H1 (cell line): ENCODE measurements around the gene SLK. TPM values are rescaled to one million over a fixed set of nuclear protein-coding genes. Genes with fewer than 3 reads are reported as not detected.

Source experiments
- CTCF ChIA-PET: fragments of 300-600 bp; sonication (Branson Sonifier 250); formaldehyde crosslinking; loops from one replicate; lab custom pipeline; 2021; ENCODE audit not compliant: partially characterized antibody; lab: Charles Lee
- POLR2A ChIA-PET: fragments of 300-600 bp; sonication (Branson Sonifier 250); formaldehyde crosslinking; loops from one replicate; lab custom pipeline; 2021; ENCODE audit warnings: inconsistent platforms; ENCODE audit not compliant: partially characterized antibody; lab: Charles Lee
- DNase-seq, 2 experiments: peaks; one replicate each; pipeline versions ENCODE4 v3.0.0 to v3.0.0-alpha.2; 2010 to 2022; ENCODE audit warnings: low spot score in 2 of 2, low read depth in 1 of 2, mixed read lengths in 1 of 2
- FAIRE-seq: peaks from 2 replicates; lab custom pipeline; 2011; peaks lifted over from hg19 to GRCh38; lab: Jason Lieb, UNC
- H2AFZ ChIP-seq: 2 replicates; pipeline ENCODE4 v1.8.1; 2012; ENCODE audit warnings: low read length, inconsistent platforms
- H2AK5ac ChIP-seq: 2 replicates; pipeline ENCODE4 v1.6.1; 2013; ENCODE audit warnings: low read depth, low read length
- H2BK120ac ChIP-seq: replicated peaks from 2 replicates; pipeline ENCODE3; 2013; ENCODE audit warnings: low read depth, low read length, inconsistent platforms
- H2BK12ac ChIP-seq: 2 replicates; pipeline ENCODE4 v1.6.1; 2013; ENCODE audit warnings: low read depth, low read length
- H2BK15ac ChIP-seq: 2 replicates; pipeline ENCODE4 v1.6.1; 2013; ENCODE audit warnings: low read length
- H2BK20ac ChIP-seq: 2 replicates; pipeline ENCODE4 v1.6.1; 2013; ENCODE audit warnings: low read length
- H2BK5ac ChIP-seq: 2 replicates; pipeline ENCODE4 v1.6.1; 2013; ENCODE audit warnings: low read depth, low read length
- H3K14ac ChIP-seq: 2 replicates; pipeline ENCODE4 v1.6.1; 2013; ENCODE audit warnings: inconsistent platforms; ENCODE audit not compliant: insufficient read length
- H3K18ac ChIP-seq: 2 replicates; pipeline ENCODE4 v1.6.1; 2013; ENCODE audit warnings: low read length; ENCODE audit errors: extremely low read depth
- H3K23ac ChIP-seq: 2 replicates; pipeline ENCODE4 v1.6.1; 2013; ENCODE audit warnings: inconsistent platforms; ENCODE audit not compliant: insufficient read length
- H3K23me2 ChIP-seq: 2 replicates; pipeline ENCODE4 v1.6.1; 2013; ENCODE audit warnings: low read depth, low read length
- H3K27ac ChIP-seq: 2 replicates; pipeline ENCODE4 v1.6.1; 2011; ENCODE audit warnings: low read depth, low read length, inconsistent platforms
- H3K27me3 ChIP-seq, 4 experiments: replicated peaks in 1 of 4; 1 replicate in 1 of 4; 2 replicates in 3 of 4; pipeline versions ENCODE4 v1.6.1 to v1.8.1; 2011 to 2013; ENCODE audit warnings: low read length in 3 of 4, mild to moderate bottlenecking in 3 of 4, inconsistent platforms in 2 of 4, mixed read lengths in 2 of 4, moderate library complexity in 1 of 4; ENCODE audit not compliant: control insufficient read depth in 3 of 4, insufficient read depth in 3 of 4; ENCODE audit errors: extremely low read depth in 1 of 4
- H3K36me3 ChIP-seq, 4 experiments: 2 replicates each; pipeline versions ENCODE4 v1.6.1 to v1.8.1; 2011 to 2013; ENCODE audit warnings: mild to moderate bottlenecking in 4 of 4, low read length in 3 of 4, moderate library complexity in 2 of 4, control low read depth in 1 of 4, inconsistent platforms in 1 of 4; ENCODE audit not compliant: insufficient read depth in 4 of 4, control insufficient read depth in 2 of 4
- H3K4ac ChIP-seq: replicated peaks from 2 replicates; pipeline ENCODE3; 2013; ENCODE audit warnings: low read length, low read depth, mixed read lengths, inconsistent platforms; ENCODE audit not compliant: insufficient read length
- H3K4me1 ChIP-seq, 4 experiments: replicated peaks in 1 of 4; 1 replicate in 1 of 4; 2 replicates in 3 of 4; pipeline versions ENCODE4 v1.6.1 to v1.8.1; 2011 to 2013; ENCODE audit warnings: low read length in 3 of 4, inconsistent platforms in 2 of 4, mixed read lengths in 1 of 4; ENCODE audit not compliant: insufficient read depth in 4 of 4, control insufficient read depth in 3 of 4
- H3K4me2 ChIP-seq, 2 experiments: 2 replicates each; pipeline versions ENCODE4 v1.6.1 to v1.8.1; 2011 to 2013; ENCODE audit warnings: low read depth in 2 of 2, low read length in 2 of 2, control low read depth in 1 of 2, inconsistent platforms in 1 of 2, mild to moderate bottlenecking in 1 of 2; ENCODE audit not compliant: insufficient read depth in 1 of 2
- H3K4me3 ChIP-seq, 4 experiments: fragments of 200-600, 300-600 bp in 1 of 4; sonication (generic), shearing (Covaris generic), sonication (Bioruptor Twin) in 1 of 4; 2 replicates each; pipeline versions ENCODE4 v1.5.1 to v1.8.1; 2011 to 2016; ENCODE audit warnings: low read length in 4 of 4, low read depth in 3 of 4, control low read depth in 2 of 4, inconsistent platforms in 2 of 4, mild to moderate bottlenecking in 2 of 4, mixed read lengths in 1 of 4, moderate library complexity in 1 of 4; ENCODE audit not compliant: insufficient read depth in 2 of 4; ENCODE audit errors: extremely low read depth in 1 of 4
- H3K56ac ChIP-seq: replicated peaks from 2 replicates; pipeline ENCODE3; 2013; ENCODE audit warnings: low read depth, mild to moderate bottlenecking, mixed read lengths, low read length, inconsistent platforms; ENCODE audit not compliant: insufficient read length
- H3K79me1 ChIP-seq: 2 replicates; pipeline ENCODE4 v1.6.1; 2013; ENCODE audit warnings: low read depth, low read length, control low read depth
- H3K79me2 ChIP-seq, 2 experiments: 2 replicates each; pipeline versions ENCODE4 v1.6.1 to v1.8.1; 2012 to 2013; ENCODE audit warnings: low read length in 2 of 2, mild to moderate bottlenecking in 2 of 2, inconsistent platforms in 1 of 2; ENCODE audit not compliant: insufficient read depth in 2 of 2, control insufficient read depth in 1 of 2
- H3K9ac ChIP-seq, 4 experiments: replicated peaks in 1 of 4; 1 replicate in 1 of 4; 2 replicates in 3 of 4; pipeline versions ENCODE4 v1.6.1 to v1.8.1; 2011 to 2013; ENCODE audit warnings: low read depth in 3 of 4, low read length in 3 of 4, control low read depth in 2 of 4, mild to moderate bottlenecking in 2 of 4, moderate library complexity in 2 of 4, inconsistent platforms in 1 of 4; ENCODE audit errors: extremely low read depth in 1 of 4
- H3K9me3 ChIP-seq, 2 experiments: 2 replicates each; pipeline versions ENCODE4 v1.6.1 to v1.8.1; 2012 to 2013; ENCODE audit warnings: mild to moderate bottlenecking in 2 of 2, moderate library complexity in 2 of 2, control low read depth in 1 of 2, inconsistent platforms in 1 of 2, low read depth in 1 of 2, low read length in 1 of 2, mixed read lengths in 1 of 2; ENCODE audit not compliant: insufficient read depth in 2 of 2
- H4K20me1 ChIP-seq, 2 experiments: replicated peaks in 1 of 2; 2 replicates each; pipeline versions ENCODE3 to v1.8.1; 2011 to 2013; ENCODE audit warnings: inconsistent platforms in 2 of 2, low read length in 2 of 2, mild to moderate bottlenecking in 1 of 2; ENCODE audit not compliant: insufficient read depth in 2 of 2, control insufficient read depth in 1 of 2
- H4K5ac ChIP-seq: 2 replicates; pipeline ENCODE4 v1.6.1; 2013; ENCODE audit warnings: low read length, low read depth, mixed read lengths, inconsistent platforms; ENCODE audit not compliant: insufficient read length
- H4K8ac ChIP-seq: 2 replicates; pipeline ENCODE4 v1.8.0; 2013; ENCODE audit warnings: mild to moderate bottlenecking, moderate library complexity, low read length, inconsistent platforms; ENCODE audit not compliant: insufficient read depth; ENCODE audit errors: extremely low read depth
- H4K91ac ChIP-seq: replicated peaks from 2 replicates; pipeline ENCODE3; 2013; ENCODE audit warnings: low read length, mixed read lengths, inconsistent platforms; ENCODE audit not compliant: insufficient read length
- ATF2 ChIP-seq: IDR thresholded peaks from 2 replicates; pipeline ENCODE4 v1.6.1; 2012; ENCODE audit warnings: low read length, inconsistent platforms
- CBX5 ChIP-seq: fragments of 300-800, 300-1000 bp; sonication (generic); IDR thresholded peaks from 2 replicates; pipeline ENCODE4 v1.7.1; 2016; ENCODE audit warnings: antibody characterized with exemption, low read length, low read depth
- CEBPB ChIP-seq: IDR thresholded peaks from 2 replicates; pipeline ENCODE4 v1.6.1; 2012; ENCODE audit warnings: low read depth, low read length
- CHD1 ChIP-seq: IDR thresholded peaks from 2 replicates; pipeline ENCODE4 v1.6.1; 2012; ENCODE audit warnings: low read depth, low read length, improper control_type of control experiment
- CTBP2 ChIP-seq: IDR thresholded peaks from 2 replicates; pipeline ENCODE4 v1.7.0; 2011; ENCODE audit warnings: borderline replicate concordance, mild to moderate bottlenecking, moderate library complexity, mixed read lengths, low read length; ENCODE audit not compliant: insufficient read depth, insufficient read length
- E2F6 ChIP-seq: IDR thresholded peaks from 2 replicates; pipeline ENCODE4 v1.6.1; 2012; ENCODE audit warnings: inconsistent platforms
- JUN ChIP-seq: IDR thresholded peaks from 2 replicates; pipeline ENCODE4 v1.6.1; 2011; ENCODE audit warnings: low read depth, mild to moderate bottlenecking, improper control_type of control experiment, low read length
- PHF8 ChIP-seq: fragments of 200-600 bp; sonication (generic); conservative IDR thresholded peaks from 2 replicates; pipeline ENCODE4 v1.7.1; 2012; ENCODE audit warnings: low read depth, mild to moderate bottlenecking, inconsistent platforms, low read length, moderate library complexity
- SAP30 ChIP-seq: fragments of 300-600 bp; sonication (generic); IDR thresholded peaks from 2 replicates; pipeline ENCODE4 v1.7.1; 2012; ENCODE audit warnings: low read length, moderate library complexity, mild to moderate bottlenecking, inconsistent platforms; ENCODE audit not compliant: insufficient read depth, insufficient replicate concordance
- SIX5 ChIP-seq: IDR thresholded peaks from 2 replicates; pipeline ENCODE4 v1.6.1; 2011; ENCODE audit warnings: mild to moderate bottlenecking, low read depth, low read length
- SRF ChIP-seq: IDR thresholded peaks from 2 replicates; pipeline ENCODE4 v1.6.1; 2011; ENCODE audit warnings: mild to moderate bottlenecking, low read depth, low read length, moderate library complexity
- TCF12 ChIP-seq: IDR thresholded peaks from 2 replicates; pipeline ENCODE4 v1.6.1; 2011; ENCODE audit warnings: low read depth, mild to moderate bottlenecking, low read length
- WGBS, 2 experiments: shearing (Covaris generic) in 1 of 2; methylation state at CpG; one replicate each; pipeline versions ENCODE4 v1.1.6 to v1.1.7; 2013 to 2015; ENCODE audit warnings: low lambda C conversion rate in 2 of 2, mixed read lengths in 2 of 2, inconsistent platforms in 1 of 2, low coverage in 1 of 2, missing lambda C conversion rate in 1 of 2; ENCODE audit not compliant: insufficient replicate concordance in 2 of 2, insufficient coverage in 1 of 2, insufficient read length in 1 of 2; ENCODE audit errors: extremely low coverage in 1 of 2, missing lambda C conversion rate in 1 of 2; 5-methylcytosine and 5-hydroxymethylcytosine counted together
- polyA plus RNA-seq, 7 experiments: library from polyadenylated mRNA; depleted of rRNA in 3 of 7; stranded (reverse) in 5 of 7; unstranded in 2 of 7; fragments of >200 nt in 5 of 7; fragments of 200-250 nt in 2 of 7; gene quantifications; 1 replicate in 5 of 7; 2 replicates in 1 of 7; 4 replicates in 1 of 7; pipeline versions ENCODE4 v1.2.1 to v1.2.3, GENCODE V29; 2011 to 2013; ENCODE audit warnings: missing spikeins in 2 of 7, mixed read lengths in 2 of 7
- total RNA-seq: library from RNA; stranded (reverse); fragmentation: NEBNext Ultra II Directional; extraction: Animal tissue kit (Norgen Biotek cat#: 25700); gene quantifications from 2 replicates; pipeline ENCODE4 v1.2.1, GENCODE V29; 2021

Gene SLK
- total and polyA plus RNA-seq, 2 of the 8 experiments (the other 6 are each of a cell fraction or from before 2014, with no cell fraction given): 2.7 to 18.3 TPM

- Histone ChIP-seq H3K4me2 (no peak overlapping the region), H3K4me3 (no peak overlapping the region), H3K14ac (no peak overlapping the region), H4K5ac (no peak overlapping the region), H3K4me1 (peaks cover 0 to 5% (median 4%) of the 10 kb centered on the region in 4 experiments; a peak in 3 of 7 replicates), H2BK12ac (no peak overlapping the region), H2BK120ac (no peak overlapping the region), H2AK5ac (no peak overlapping the region), H2AFZ (no peak overlapping the region), H2BK5ac (no peak overlapping the region), H3K79me1 (no peaks in the 10 kb centered on the region), H3K9me3 (no peaks in the 10 kb centered on the region), H3K27ac (no peak overlapping the region), H2BK20ac (no peak overlapping the region), H3K56ac (no peak overlapping the region), H3K23ac (no peak overlapping the region), H3K79me2 (no peaks in the 10 kb centered on the region), H4K8ac (no peak overlapping the region), H2BK15ac (no peak overlapping the region), H3K36me3 (no peaks in the 10 kb centered on the region), H4K20me1 (no peaks in the 10 kb centered on the region), H3K27me3 (no peaks in the 10 kb centered on the region), H3K4ac (no peak overlapping the region), H4K91ac (no peak overlapping the region), H3K23me2 (no peaks in the 10 kb centered on the region), H3K9ac (no peak overlapping the region), H3K18ac (no peak overlapping the region)
- DNase-seq (no peak), FAIRE-seq (no peak)
- 100% methylated on average over 1 of the region's 1 CpG; no CpG with 5 or more reads in 1 of the 2 experiments for WGBS, 2 experiments
- POLR2A ChIA-PET: interaction anchor here (0.9 kb wide), 1 partner anchor 153 kb away, joined by 3 read pairs; no protein-coding TSS in a partner anchor
- CTCF ChIA-PET: interaction anchor here (1.0 to 1.7 kb wide), 3 partner anchors 10 to 43 kb away, joined by 4 to 5 read pairs (median 5); no protein-coding TSS in a partner anchor
- no peak for TF ChIP-seq PHF8
- TF ChIP-seq JUN: no peak
- no peak for TF ChIP-seq CTBP2
- TF ChIP-seq CEBPB: no peak
- TF ChIP-seq CHD1: no peak
- TF ChIP-seq E2F6: no peak
- TF ChIP-seq CBX5: no peak
- TF ChIP-seq TCF12: no peak
- no peak for TF ChIP-seq ATF2
- TF ChIP-seq SRF: no peak
- no peak for TF ChIP-seq SIX5
- TF ChIP-seq SAP30: no peak
Observed at GRCh38 chr10:103930449-103930848, 36.5 kb upstream of the SLK start.
